Measurements from ENCODE around the gene KIF5A.

- TF ChIP-seq CTCF (IDR thresholded peaks at IDR 0.05), result no peak
- TF ChIP-seq POLR2A (IDR thresholded peaks at IDR 0.05), result no peak
These were observed 8.1 kb upstream of the KIF5A start for GRCh38 chr12:57541717-57542116.

Measured in right lobe of liver (tissue), 4 donors.